IMR-90 (cell line): Measurements from ENCODE around the gene NAPG. TPM values are rescaled to one million over a fixed set of nuclear protein-coding genes. Genes with fewer than 3 reads are reported as not detected.

ENCODE experiments used
- ATAC-seq: fragments of 200-7000 bp; cut with Tn5 transposase; 2 replicates; pipeline ENCODE4 v1.9.1; 2020; ENCODE audit warnings: low read depth, mild to moderate bottlenecking, moderate library complexity
- BruUV-seq: library from RNA; stranded (reverse); fragments of 400-500 nt; replicated peaks from 2 replicates; lab custom pipeline; 2021; lab: Mats Ljungman, UMichigan
- CTCF ChIA-PET: fragments of 300-600 bp; formaldehyde crosslinking; extraction: SDS; loops from one replicate; lab custom pipeline; 2021; ENCODE audit warnings: antibody characterized with exemption; lab: Yijun Ruan, JAX
- POLR2A ChIA-PET: fragments of 300-600 bp; sonication (Branson Sonifier 250); formaldehyde crosslinking; loops from one replicate; lab custom pipeline; 2022; ENCODE audit warnings: antibody characterized with exemption; ENCODE audit not compliant: unreplicated experiment; lab: Charles Lee
- DNase-seq: peaks from one replicate; pipeline ENCODE4 v3.0.0; 2013
- H2AFZ ChIP-seq: replicated peaks from 2 replicates; pipeline ENCODE3; 2013; ENCODE audit warnings: low read length, mild to moderate bottlenecking; ENCODE audit not compliant: poor library complexity
- H2AK5ac ChIP-seq: 2 replicates; pipeline ENCODE4 v1.6.1; 2013; ENCODE audit warnings: low read depth, low read length, inconsistent platforms
- H2AK9ac ChIP-seq: replicated peaks from 2 replicates; pipeline ENCODE3; 2013; ENCODE audit warnings: mild to moderate bottlenecking, low read depth, low read length, moderate library complexity; ENCODE audit not compliant: poor library complexity
- H2BK120ac ChIP-seq: 2 replicates; pipeline ENCODE4 v1.6.1; 2013; ENCODE audit warnings: low read depth, low read length, inconsistent platforms
- H2BK15ac ChIP-seq: 3 replicates; pipeline ENCODE4 v1.6.1; 2013; ENCODE audit warnings: low read depth, low read length, inconsistent platforms
- H2BK20ac ChIP-seq: 2 replicates; pipeline ENCODE4 v1.6.1; 2013; ENCODE audit warnings: low read depth, mild to moderate bottlenecking, inconsistent platforms, low read length, moderate library complexity
- H2BK5ac ChIP-seq: 2 replicates; pipeline ENCODE4 v1.6.1; 2013; ENCODE audit warnings: mild to moderate bottlenecking, low read depth, low read length, inconsistent platforms; ENCODE audit not compliant: poor library complexity, severe bottlenecking
- H3K14ac ChIP-seq: replicated peaks from 2 replicates; pipeline ENCODE4 v1.6.1; 2013; ENCODE audit warnings: low read depth, low read length, inconsistent platforms
- H3K18ac ChIP-seq: 2 replicates; pipeline ENCODE4 v1.6.1; 2013; ENCODE audit warnings: low read depth, low read length, control low read depth
- H3K23ac ChIP-seq: 2 replicates; pipeline ENCODE4 v1.6.1; 2013; ENCODE audit warnings: low read depth, low read length, inconsistent platforms
- H3K27ac ChIP-seq: 2 replicates; pipeline ENCODE4 v1.5.1; 2013; ENCODE audit warnings: mild to moderate bottlenecking, control low read depth, low read length; ENCODE audit not compliant: insufficient read depth
- H3K27me3 ChIP-seq: 2 replicates; pipeline ENCODE4 v1.6.1; 2013; ENCODE audit warnings: low read length; ENCODE audit not compliant: control insufficient read depth, insufficient read depth
- H3K36me3 ChIP-seq: 2 replicates; pipeline ENCODE4 v1.6.1; 2013; ENCODE audit warnings: low read length, mixed read lengths; ENCODE audit not compliant: control insufficient read depth, insufficient read depth
- H3K4ac ChIP-seq: 2 replicates; pipeline ENCODE4 v1.6.1; 2013; ENCODE audit warnings: low read depth, low read length, inconsistent platforms
- H3K4me1 ChIP-seq: 2 replicates; pipeline ENCODE4 v1.6.1; 2013; ENCODE audit warnings: low read length, mixed read lengths; ENCODE audit not compliant: control insufficient read depth, insufficient read depth
- H3K4me2 ChIP-seq: 2 replicates; pipeline ENCODE4 v1.6.1; 2013; ENCODE audit warnings: low read depth, mild to moderate bottlenecking, control low read depth, low read length, moderate library complexity
- H3K4me3 ChIP-seq: 2 replicates; pipeline ENCODE4 v1.5.1; 2013; ENCODE audit warnings: low read depth, mild to moderate bottlenecking, control low read depth, low read length, moderate library complexity; ENCODE audit not compliant: insufficient read depth
- H3K56ac ChIP-seq: 2 replicates; pipeline ENCODE4 v1.6.1; 2013; ENCODE audit warnings: low read length, inconsistent platforms; ENCODE audit not compliant: insufficient read depth; ENCODE audit errors: extremely low read depth
- H3K79me1 ChIP-seq, 2 experiments: 2 replicates each; pipeline ENCODE4 v1.6.1; 2013; ENCODE audit warnings: low read length in 2 of 2, inconsistent platforms in 1 of 2, low read depth in 1 of 2
- H3K9ac ChIP-seq: 2 replicates; pipeline ENCODE4 v1.6.1; 2013; ENCODE audit warnings: low read depth, low read length, control low read depth
- H3K9me1 ChIP-seq: 2 replicates; pipeline ENCODE4 v1.6.1; 2013; ENCODE audit warnings: low read length, inconsistent platforms; ENCODE audit not compliant: insufficient read depth
- H3K9me3 ChIP-seq: 2 replicates; pipeline ENCODE4 v1.6.1; 2013; ENCODE audit warnings: low read length; ENCODE audit not compliant: control insufficient read depth, insufficient read depth
- H4K20me1 ChIP-seq: 2 replicates; pipeline ENCODE4 v1.6.1; 2013; ENCODE audit warnings: low read length, inconsistent platforms; ENCODE audit not compliant: insufficient read depth
- H4K5ac ChIP-seq: 2 replicates; pipeline ENCODE4 v1.6.1; 2013; ENCODE audit warnings: mild to moderate bottlenecking, low read depth, low read length, control low read depth
- H4K8ac ChIP-seq, 2 experiments: 2 replicates each; pipeline ENCODE4 v1.6.1; 2013; ENCODE audit warnings: low read depth in 2 of 2, low read length in 2 of 2, control low read depth in 1 of 2, inconsistent platforms in 1 of 2
- H4K91ac ChIP-seq: 2 replicates; pipeline ENCODE4 v1.6.1; 2013; ENCODE audit warnings: low read depth, low read length, inconsistent platforms; ENCODE audit not compliant: insufficient read depth
- BHLHE40 ChIP-seq: fragments of 150-350 bp; IDR thresholded peaks from 2 replicates; pipeline ENCODE4 v1.6.1; 2016; ENCODE audit warnings: mild to moderate bottlenecking, low read depth, low read length
- CEBPB ChIP-seq: IDR thresholded peaks from 2 replicates; pipeline ENCODE4 v1.6.1; 2012; ENCODE audit warnings: low read depth, low read length, improper control_type of control experiment
- CHD1 ChIP-seq: IDR thresholded peaks from 2 replicates; pipeline ENCODE4 v1.6.1; 2012; ENCODE audit warnings: low read depth, low read length, improper control_type of control experiment
- CTCF ChIP-seq: conservative IDR thresholded peaks from 2 replicates; pipeline ENCODE4 v1.5.1; 2012; ENCODE audit warnings: mild to moderate bottlenecking, low read depth, low read length, improper control_type of control experiment
- ELK1 ChIP-seq: fragments of 150-350 bp; IDR thresholded peaks from 2 replicates; pipeline ENCODE4 v1.6.1; 2016; ENCODE audit warnings: low read depth, mild to moderate bottlenecking, low read length, moderate library complexity, borderline replicate concordance
- FOS ChIP-seq: fragments of 150-350 bp; IDR thresholded peaks from 2 replicates; pipeline ENCODE4 v1.6.1; 2016; ENCODE audit warnings: low read depth, low read length
- MAFK ChIP-seq: IDR thresholded peaks from 2 replicates; pipeline ENCODE4 v1.6.1; 2012; ENCODE audit warnings: low read depth, low read length, improper control_type of control experiment
- MAZ ChIP-seq: IDR thresholded peaks from 2 replicates; pipeline ENCODE4 v1.6.1; 2012; ENCODE audit warnings: low read depth, mild to moderate bottlenecking, low read length, improper control_type of control experiment, moderate library complexity, borderline replicate concordance
- MXI1 ChIP-seq: IDR thresholded peaks from 2 replicates; pipeline ENCODE4 v1.6.1; 2012; ENCODE audit warnings: low read depth, mild to moderate bottlenecking, low read length, moderate library complexity, borderline replicate concordance
- NFE2L2 ChIP-seq: fragments of 150-350 bp; IDR thresholded peaks from 2 replicates; pipeline ENCODE4 v1.6.1; 2016; ENCODE audit warnings: low read depth, mild to moderate bottlenecking, low read length
- POLR2A ChIP-seq: IDR thresholded peaks from 2 replicates; pipeline ENCODE4 v1.6.1; 2012; ENCODE audit warnings: mild to moderate bottlenecking, low read depth, low read length
- RAD21 ChIP-seq: IDR thresholded peaks from 2 replicates; pipeline ENCODE4 v1.6.1; 2012; ENCODE audit warnings: low read length, improper control_type of control experiment
- RCOR1 ChIP-seq: IDR thresholded peaks from 2 replicates; pipeline ENCODE4 v1.6.1; 2012; ENCODE audit warnings: mild to moderate bottlenecking, low read length, improper control_type of control experiment; ENCODE audit not compliant: insufficient replicate concordance
- RFX5 ChIP-seq: IDR thresholded peaks from 2 replicates; pipeline ENCODE4 v1.8.0; 2012; ENCODE audit warnings: low read depth, mild to moderate bottlenecking, low read length, moderate library complexity
- SMC3 ChIP-seq: fragments of 150-350 bp; IDR thresholded peaks from 2 replicates; pipeline ENCODE4 v1.6.1; 2016; ENCODE audit warnings: low read depth, mild to moderate bottlenecking, antibody characterized with exemption, low read length, moderate library complexity
- USF2 ChIP-seq: fragments of 150-350 bp; IDR thresholded peaks from 2 replicates; pipeline ENCODE4 v1.6.1; 2017; ENCODE audit warnings: mild to moderate bottlenecking, antibody characterized with exemption, low read length, low read depth
- WGBS, 2 experiments: methylation state at CpG; one replicate each; pipeline versions ENCODE4 v1.1.5 to v1.1.7; 2013; ENCODE audit warnings: missing lambda C conversion rate in 2 of 2; ENCODE audit not compliant: insufficient read length in 1 of 2; ENCODE audit errors: extremely low coverage in 2 of 2; 5-methylcytosine and 5-hydroxymethylcytosine counted together
- dilution Hi-C: fragments of 300-500 bp; cut with HindIII; formaldehyde crosslinking; loops from one replicate; pipeline ENCODE4 v1.14.3; 2018; ENCODE audit warnings: low sequenced_read_pairs; ENCODE audit not compliant: unreplicated experiment
- in situ Hi-C: fragments of 300-500 bp; cut with MboI; formaldehyde crosslinking; loops from 3 replicates; pipeline ENCODE4 v1.14.3; 2019; ENCODE audit warnings: low sequenced_read_pairs, inconsistent platforms, mixed read lengths
- intact Hi-C: fragments of 100-400 bp; cut with micrococcal nuclease; formaldehyde crosslinking; loops from 2 replicates; pipeline ENCODE4 v1.10.0; 2022
- polyA plus RNA-seq, 3 experiments: library from polyadenylated mRNA; depleted of rRNA; stranded (reverse); fragments of >200 nt; gene quantifications; 2 replicates each; pipeline ENCODE4 v1.2.3, GENCODE V29; 2012; ENCODE audit warnings: low replicate concordance in 1 of 3
- total RNA-seq: library from RNA; depleted of rRNA; stranded (reverse); fragments of >200 nt; gene quantifications from 2 replicates; pipeline ENCODE4 v1.2.3, GENCODE V29; 2012

NAPG gene
- total and polyA plus RNA-seq, 2 of the 4 experiments (the other 2 are of a cell fraction) = 13.0 to 32.8 TPM

GRCh38 chr18:10504723-10505122 lies 21.1 kb upstream of the NAPG start:
- Histone ChIP-seq H3K4me3 (no peak overlapping the region), H3K18ac (no peak overlapping the region), H2BK120ac (no peak overlapping the region), H3K79me1 (no peaks in the 10 kb centered on the region), H4K91ac (no peak overlapping the region), H3K56ac (no peak overlapping the region), H2BK20ac (no peak overlapping the region), H3K23ac (no peak overlapping the region), H4K20me1 (no peaks in the 10 kb centered on the region), H2AK9ac (no peak overlapping the region), H3K9me1 (no peaks in the 10 kb centered on the region), H4K8ac (no peak overlapping the region), H3K36me3 (no peaks in the 10 kb centered on the region), H3K4me2 (no peak overlapping the region), H3K9ac (no peak overlapping the region), H3K4me1 (no peaks in the 10 kb centered on the region), H4K5ac (no peak overlapping the region), H2BK15ac (no peak overlapping the region), H3K27ac (no peak overlapping the region), H2BK5ac (no peak overlapping the region), H3K27me3 (no peaks in the 10 kb centered on the region; the same call in none of the 2 replicates), H3K4ac (no peak overlapping the region), H3K14ac (no peak overlapping the region), H2AFZ (no peak overlapping the region), H3K9me3 (peaks cover 15% of the 10 kb centered on the region), H2AK5ac (no peak overlapping the region)
- no peak for ATAC-seq
- in situ Hi-C loops (no loop called here), intact Hi-C loops (no loop called here), dilution Hi-C loops (loop anchor here (25.0 kb wide), 1 partner anchor 517 kb away; no protein-coding TSS in a partner anchor)
- WGBS, 2 experiments = 100% methylated on average over 1 of the region's 1 CpG; no CpG with 5 or more reads in 1 of the 2 experiments
- ChIA-PET POLR2A (no interaction called here), CTCF (interaction anchor here (1.8 kb wide), 1 partner anchor 13 kb away, joined by 3 read pairs; no protein-coding TSS in a partner anchor)
- TF ChIP-seq ELK1 = no peak
- TF ChIP-seq NFE2L2 = no peak
- TF ChIP-seq CEBPB = no peak
- no peak for TF ChIP-seq BHLHE40
- TF ChIP-seq RCOR1 = no peak
- TF ChIP-seq RAD21 = no peak
- TF ChIP-seq RFX5 = no peak
- no peak for TF ChIP-seq MXI1
- no peak for TF ChIP-seq USF2
- no peak for TF ChIP-seq SMC3
- no peak for TF ChIP-seq CTCF
- TF ChIP-seq POLR2A = no peak
- no peak for TF ChIP-seq FOS
- TF ChIP-seq MAZ = no peak
- TF ChIP-seq MAFK = no peak
- TF ChIP-seq CHD1 = no peak
- no peak for DNase-seq
- BruUV-seq = no TSS peak
